Measurements from ENCODE around the gene GRIN3B. TPM values are rescaled to one million over a fixed set of nuclear protein-coding genes. Genes with fewer than 3 reads are reported as not detected.

Gene GRIN3B
- total RNA-seq, 4 donors from 2014 or later = not detected

GRCh38 chr19:994516-994915 lies 5.7 kb upstream of the GRIN3B start:
- TF ChIP-seq CTCF (IDR thresholded peaks at IDR 0.05) = no peak
- WGBS, 2 donors = 86 to 88% methylated on average over 13 to 17 of the region's 18 CpGs
- intact Hi-C loops (cut with DNase I; ENCODE audit: low total_unique reads) = no loop called here
- no peak for DNase-seq (ENCODE audit: low spot score in 2 of 2)
- H3K4me3 ChIP-seq (ENCODE audit: low read depth, poor library complexity, severe bottlenecking) = no peak overlapping the region

DNA sequence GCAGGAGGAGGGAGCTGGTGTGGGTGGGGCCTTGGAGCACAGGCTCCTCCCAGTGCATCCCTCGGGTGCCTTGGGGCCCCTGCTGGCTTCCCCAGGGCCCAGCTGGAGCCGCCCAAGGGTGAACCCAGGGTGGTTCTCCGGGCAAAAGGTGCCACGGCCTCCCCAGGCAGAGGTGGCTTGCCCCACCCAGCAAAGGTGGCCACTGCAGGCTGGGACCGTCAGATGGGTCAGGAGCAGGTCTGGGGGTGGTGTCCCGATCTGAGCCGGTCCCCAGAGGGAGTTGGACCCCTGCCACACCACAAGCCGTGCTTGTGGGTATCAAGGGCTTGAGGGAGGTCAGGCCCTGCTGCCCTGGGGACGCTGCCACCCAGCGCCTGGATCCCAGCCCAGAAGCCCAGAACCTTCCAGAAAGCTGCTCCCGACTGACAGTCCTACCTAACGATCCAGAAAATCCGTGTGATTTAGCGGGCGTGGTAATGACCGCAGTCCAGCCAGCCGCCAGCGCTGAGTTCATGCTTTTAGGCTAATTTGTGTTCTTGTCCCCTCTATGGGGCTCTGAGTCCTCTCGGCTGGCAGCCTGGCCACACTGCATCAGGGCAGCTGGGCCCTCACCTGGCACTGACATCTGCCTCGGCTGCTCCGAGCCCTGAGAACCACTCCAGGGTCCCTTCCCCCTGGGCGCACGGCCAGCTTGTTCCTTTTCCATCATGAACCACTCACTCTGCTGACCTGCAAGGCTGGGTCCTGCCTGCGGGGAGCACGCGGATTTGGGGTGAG lies 5.0 kb upstream of the GRIN3B start:
- no peak overlapping the region for H3K4me3 ChIP-seq (ENCODE audit: low read depth, poor library complexity, severe bottlenecking)
- intact Hi-C loops (cut with DNase I; ENCODE audit: low total_unique reads) = no loop called here
- TF ChIP-seq POLR2A (IDR thresholded peaks at IDR 0.05) (no peak), CTCF (IDR thresholded peaks at IDR 0.05) (no peak)
- no peak for DNase-seq (ENCODE audit: low spot score in 2 of 2)
- whole genome bisulfite sequencing, 2 donors = 51 to 64% methylated on average over 19 to 25 of the region's 26 CpGs

- no peak for DNase-seq (ENCODE audit: low spot score in 2 of 2)
Observed at GRCh38 chr19:996051-996838, 4.0 kb upstream of the GRIN3B start.

GRCh38 chr19:998064-998463 lies 2.2 kb upstream of the GRIN3B start:
- intact Hi-C loops (cut with DNase I; ENCODE audit: low total_unique reads) = no loop called here
- WGBS, 2 donors = 17 to 19% methylated on average over 6 of the region's 6 CpGs

More at GRCh38 chr19:996051-996838, 4.0 kb upstream of the GRIN3B start:
- TF ChIP-seq POLR2A (IDR thresholded peaks at IDR 0.05) (no peak), CTCF (IDR thresholded peaks at IDR 0.05) (no peak)
- no peak overlapping the region for H3K4me3 ChIP-seq (ENCODE audit: low read depth, poor library complexity, severe bottlenecking)
- intact Hi-C loops (cut with DNase I; ENCODE audit: low total_unique reads) = no loop called here
- WGBS, 2 donors = 12 to 19% methylated on average over 52 to 62 of the region's 64 CpGs

DNA sequence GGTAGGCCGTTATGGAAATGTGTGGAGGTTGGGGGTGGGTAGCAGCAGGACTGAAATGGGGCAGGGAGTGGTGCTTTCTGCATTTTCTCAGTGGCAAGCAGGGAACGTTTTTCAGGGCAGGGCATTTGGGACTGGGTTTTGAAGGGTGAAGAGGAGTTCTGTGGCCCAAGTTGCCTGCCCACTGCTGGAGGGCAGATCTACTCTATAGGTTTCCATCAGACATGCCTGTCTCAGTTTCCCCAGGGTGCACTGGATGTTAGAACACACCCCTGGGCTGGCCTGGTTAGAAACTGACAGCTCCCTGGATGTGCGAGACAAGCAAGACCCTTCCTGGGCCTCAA lies 870 bp upstream of the GRIN3B start:
- H3K4me3 ChIP-seq (ENCODE audit: low read depth, poor library complexity, severe bottlenecking) = no peak overlapping the region
- DNase-seq (ENCODE audit: low spot score in 2 of 2) = no peak
- 52 to 55% methylated on average over 3 of the region's 3 CpGs for WGBS, 2 donors
- TF ChIP-seq POLR2A (IDR thresholded peaks at IDR 0.05) (no peak), CTCF (IDR thresholded peaks at IDR 0.05) (no peak)
- intact Hi-C loops (cut with DNase I; ENCODE audit: low total_unique reads) = no loop called here

More at GRCh38 chr19:998064-998463, 2.2 kb upstream of the GRIN3B start:
- TF ChIP-seq POLR2A (IDR thresholded peaks at IDR 0.05) (no peak), CTCF (IDR thresholded peaks at IDR 0.05) (no peak)
- H3K4me3 ChIP-seq (ENCODE audit: low read depth, poor library complexity, severe bottlenecking) = no peak overlapping the region
- no peak for DNase-seq (ENCODE audit: low spot score in 2 of 2)

All from lower leg skin (tissue), 4 donors.